HG03558 (cell line): ENCODE data around the gene ATXN1.

Experiments used
- ATAC-seq: cut with Tn5 transposase; IDR thresholded peaks from one replicate; pipeline ENCODE4 v1.9.1; 2021; ENCODE audit warnings: moderate number of reproducible peaks; ENCODE audit not compliant: unreplicated experiment; ENCODE audit errors: extremely low read depth

ATXN1 gene

DNA sequence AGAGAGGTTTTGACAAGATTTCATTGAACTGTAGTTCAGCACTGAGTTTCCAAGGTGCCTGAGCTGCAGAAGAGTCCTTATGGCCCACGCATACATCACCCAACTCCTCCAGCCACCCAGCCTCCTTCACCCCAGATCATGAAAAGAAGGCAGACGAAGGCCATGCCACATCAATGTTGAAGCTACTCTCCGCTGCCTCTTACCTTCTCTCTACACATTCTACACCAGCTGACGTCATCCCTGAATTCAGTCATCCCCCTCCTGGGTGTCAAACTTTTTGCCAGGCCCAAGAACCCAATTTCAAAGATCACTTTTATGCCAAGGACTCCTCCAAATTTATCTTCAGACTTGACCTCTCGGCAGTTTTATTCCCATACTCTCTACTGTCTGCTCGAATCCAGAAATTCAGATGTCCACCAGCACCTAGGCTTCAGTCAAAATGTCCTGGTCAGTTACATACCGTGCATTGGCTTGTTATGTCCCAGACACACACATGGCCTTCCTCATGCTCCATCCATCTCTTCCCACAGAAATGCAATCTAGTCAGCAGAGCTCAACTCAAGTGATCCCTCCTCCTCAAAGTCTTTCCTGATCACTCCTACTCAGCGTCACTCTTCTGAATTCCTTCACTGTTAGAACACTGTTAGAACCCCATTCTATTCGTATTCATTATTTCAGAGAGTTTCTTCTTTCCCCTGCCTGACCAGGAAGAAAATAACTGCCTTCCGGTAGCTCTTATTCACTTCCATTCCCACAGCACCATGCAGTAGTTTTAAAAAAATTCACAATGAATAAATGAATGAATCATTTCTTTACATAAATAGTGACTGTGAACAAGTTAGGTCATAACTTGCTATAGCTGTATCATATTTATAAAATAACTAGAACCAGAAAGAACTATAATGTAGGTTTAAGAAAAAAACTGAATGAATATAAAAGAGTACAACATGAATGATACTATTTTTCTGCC is 11.5 kb downstream of the ATXN1 start:
- no peak for ATAC-seq

GRCh38 chr6:16748025-16748319 is 13.3 kb downstream of the ATXN1 start:
- no peak for ATAC-seq

DNA sequence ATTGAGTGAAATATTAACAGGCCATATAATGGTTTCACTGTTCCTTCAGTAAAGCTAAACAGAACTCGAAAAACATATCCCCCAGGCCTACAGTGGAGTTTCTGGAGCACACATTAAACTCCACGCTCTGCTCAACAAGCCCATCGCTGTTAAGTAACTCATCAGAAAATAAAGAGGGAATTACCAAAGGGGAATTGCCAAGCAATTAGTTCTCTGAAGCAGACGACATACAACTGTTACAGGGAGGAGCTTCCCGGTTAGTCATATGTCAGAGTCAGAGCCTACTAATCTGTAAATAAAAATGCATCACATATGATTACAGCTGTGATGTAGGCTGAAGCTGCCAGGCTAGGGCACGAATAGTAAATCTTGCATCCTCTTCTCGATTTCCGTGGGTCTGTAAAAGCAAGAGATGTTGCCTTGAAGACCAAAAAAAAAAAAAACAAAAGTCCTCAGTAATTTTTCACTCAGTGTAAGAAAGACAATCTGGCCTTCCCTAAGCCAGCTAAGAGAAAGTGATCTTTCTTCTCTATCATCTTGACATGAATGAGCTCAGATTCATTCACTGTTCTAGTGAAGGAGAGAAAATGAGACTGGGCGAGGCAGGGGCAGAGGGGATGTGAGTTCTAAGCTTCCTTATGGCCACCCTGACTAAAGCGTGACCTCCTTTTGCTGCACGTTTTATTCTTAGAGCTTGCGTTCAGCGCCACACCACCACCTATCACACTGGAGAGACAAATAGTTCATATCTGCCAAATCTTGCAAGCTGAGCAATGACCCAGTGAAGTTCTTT is 13.8 kb downstream of the ATXN1 start:
- ATAC-seq: no peak

- ATAC-seq: no peak
Measured at GRCh38 chr6:16746812-16747211, 14.4 kb downstream of the ATXN1 start.

DNA sequence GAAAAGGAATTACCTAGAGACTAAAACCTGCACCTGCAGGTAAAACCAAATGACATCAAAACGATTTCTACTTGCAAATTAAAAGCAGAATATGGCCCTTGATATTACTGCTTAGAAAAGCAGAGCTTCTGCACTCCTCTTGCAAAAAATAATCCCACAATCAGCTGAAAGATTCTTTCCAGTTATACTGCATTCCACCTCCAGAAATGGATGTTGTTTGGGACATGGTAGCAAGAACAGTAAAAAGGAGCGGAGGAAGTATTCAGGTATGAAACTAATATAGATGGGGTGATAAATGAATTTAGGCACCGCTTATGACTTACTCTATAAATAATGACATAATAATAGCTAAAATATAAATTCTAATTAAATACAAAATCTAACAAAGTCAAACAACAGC is 14.9 kb downstream of the ATXN1 start:
- ATAC-seq: no peak

DNA sequence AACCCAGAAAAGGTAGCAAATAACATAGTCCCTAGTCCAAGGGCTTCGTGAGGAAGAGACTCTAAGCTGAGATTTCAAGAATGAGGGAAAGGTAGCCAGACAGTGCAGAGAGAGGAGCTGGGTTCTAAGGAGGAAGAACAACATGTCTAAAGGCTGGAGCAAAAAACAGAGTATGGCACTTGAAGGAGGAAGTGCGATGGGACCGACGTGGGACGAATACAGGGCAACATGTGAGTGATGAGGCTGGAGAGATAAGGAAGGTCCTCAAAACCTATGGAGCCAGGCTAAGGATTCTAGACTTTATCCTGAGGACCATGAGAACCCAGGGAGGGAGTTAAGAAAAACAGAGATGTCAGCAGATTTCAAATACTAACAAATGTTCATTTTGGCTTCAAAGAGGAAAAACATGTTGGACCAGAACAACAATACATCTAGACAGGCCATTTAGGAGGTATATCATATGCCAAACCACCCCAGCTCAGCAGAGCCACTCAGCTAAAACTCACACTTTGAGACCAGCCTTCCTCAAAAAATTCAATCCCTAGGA is 17.5 kb downstream of the ATXN1 start:
- no peak for ATAC-seq

- ATAC-seq: no peak
Measured at GRCh38 chr6:16742116-16742515, 19.1 kb downstream of the ATXN1 start.

DNA sequence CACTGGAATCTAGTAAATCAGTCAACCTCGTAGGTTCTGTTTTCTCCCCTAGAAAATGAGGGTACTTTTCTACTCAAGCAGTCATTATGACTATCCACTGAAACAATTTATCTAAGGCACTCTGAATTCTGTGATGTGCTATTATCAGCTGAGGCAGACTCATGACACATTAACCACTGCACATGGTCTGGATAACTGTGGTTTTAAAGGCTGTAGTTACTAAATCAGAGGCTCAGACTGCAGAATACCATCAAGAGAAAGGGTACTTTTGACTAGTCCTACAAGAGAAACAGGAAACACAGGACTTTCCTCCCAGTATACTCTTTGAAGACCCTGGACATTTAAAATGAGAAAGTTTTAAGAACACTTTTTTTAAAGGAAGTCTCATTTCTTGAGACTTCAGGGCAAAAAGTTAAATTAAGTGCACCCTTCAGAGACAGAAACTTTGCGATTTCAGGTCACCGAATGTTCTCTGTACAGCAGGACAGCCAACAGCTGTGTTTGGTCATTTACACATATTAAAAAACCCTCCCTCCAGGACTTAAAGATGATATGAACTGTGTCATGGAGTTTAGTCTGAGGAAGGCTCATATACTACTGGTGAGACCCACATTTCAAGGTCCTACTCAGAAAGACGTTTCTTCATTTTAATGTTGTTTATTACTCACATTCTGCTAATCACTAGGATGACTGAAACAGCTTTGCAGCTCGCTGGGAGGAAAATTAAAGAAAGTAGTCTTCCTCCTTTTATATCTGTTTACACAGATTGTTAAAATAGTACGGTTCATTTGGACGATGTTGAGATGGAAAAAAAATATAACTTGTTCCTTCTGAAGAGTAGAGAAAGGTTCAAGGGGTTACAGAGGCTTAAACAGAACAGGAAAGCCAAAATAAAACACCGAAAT is 19.9 kb downstream of the ATXN1 start:
- no peak for ATAC-seq

DNA sequence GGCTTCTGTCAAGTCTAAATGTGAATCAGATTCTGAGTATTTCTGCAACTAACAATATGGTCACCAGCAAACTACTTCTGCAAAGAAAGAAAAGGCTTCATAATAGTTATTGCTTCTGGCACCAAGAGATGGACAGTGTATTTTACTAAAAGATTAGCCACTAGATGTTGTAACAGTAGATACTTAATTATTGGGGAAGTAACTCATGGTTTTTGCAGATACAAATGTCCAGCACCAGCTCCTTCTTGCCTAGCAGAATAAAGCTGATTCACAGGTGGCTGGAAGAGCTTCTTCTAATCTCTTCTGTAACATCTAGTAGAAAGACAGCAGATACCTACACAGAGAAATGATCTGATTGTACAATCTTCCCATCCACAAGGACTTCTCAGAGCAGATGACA is 21.2 kb downstream of the ATXN1 start:
- no peak for ATAC-seq

DNA sequence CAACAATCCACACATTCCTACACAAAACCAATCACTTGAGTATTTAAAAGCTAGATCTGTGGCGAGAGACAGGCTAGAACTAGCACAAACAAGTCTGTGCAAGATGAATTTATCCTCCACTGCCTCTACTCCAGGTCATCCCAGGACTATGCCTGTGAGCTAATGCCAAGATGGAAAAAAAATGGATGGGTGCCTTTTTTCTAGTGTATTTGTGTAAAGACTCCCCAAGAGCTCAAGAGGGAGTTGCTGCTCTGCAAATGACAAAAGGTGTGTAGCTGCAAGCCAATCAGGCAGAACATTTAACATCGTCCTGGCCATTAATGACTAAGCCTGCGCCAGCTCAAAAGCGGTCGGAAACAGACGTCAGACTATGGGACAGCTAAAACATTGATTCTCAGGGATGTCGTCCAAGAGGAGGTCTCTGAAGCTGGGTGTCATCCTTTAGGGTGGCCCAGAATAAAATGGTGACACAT is 21.9 kb downstream of the ATXN1 start:
- no peak for ATAC-seq

DNA sequence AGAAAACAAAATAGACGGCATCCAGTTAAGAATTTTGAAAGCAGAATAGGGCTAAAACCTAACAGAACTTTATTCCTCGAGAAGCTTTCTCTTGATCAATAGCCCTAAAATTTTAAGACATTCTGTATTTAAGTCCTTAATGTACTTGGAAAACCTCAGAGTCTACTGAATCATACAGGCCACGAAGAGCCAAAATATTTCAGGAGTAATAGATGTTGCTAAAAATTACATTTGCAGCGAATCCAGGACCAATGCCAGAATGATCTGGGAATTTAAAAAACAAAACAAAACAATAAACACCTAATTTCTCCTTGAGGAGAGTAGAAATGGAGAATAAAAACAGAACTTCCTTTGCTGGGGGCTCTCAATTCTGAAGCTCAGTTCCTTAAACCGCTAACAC is 23.3 kb downstream of the ATXN1 start:
- no peak for ATAC-seq

DNA sequence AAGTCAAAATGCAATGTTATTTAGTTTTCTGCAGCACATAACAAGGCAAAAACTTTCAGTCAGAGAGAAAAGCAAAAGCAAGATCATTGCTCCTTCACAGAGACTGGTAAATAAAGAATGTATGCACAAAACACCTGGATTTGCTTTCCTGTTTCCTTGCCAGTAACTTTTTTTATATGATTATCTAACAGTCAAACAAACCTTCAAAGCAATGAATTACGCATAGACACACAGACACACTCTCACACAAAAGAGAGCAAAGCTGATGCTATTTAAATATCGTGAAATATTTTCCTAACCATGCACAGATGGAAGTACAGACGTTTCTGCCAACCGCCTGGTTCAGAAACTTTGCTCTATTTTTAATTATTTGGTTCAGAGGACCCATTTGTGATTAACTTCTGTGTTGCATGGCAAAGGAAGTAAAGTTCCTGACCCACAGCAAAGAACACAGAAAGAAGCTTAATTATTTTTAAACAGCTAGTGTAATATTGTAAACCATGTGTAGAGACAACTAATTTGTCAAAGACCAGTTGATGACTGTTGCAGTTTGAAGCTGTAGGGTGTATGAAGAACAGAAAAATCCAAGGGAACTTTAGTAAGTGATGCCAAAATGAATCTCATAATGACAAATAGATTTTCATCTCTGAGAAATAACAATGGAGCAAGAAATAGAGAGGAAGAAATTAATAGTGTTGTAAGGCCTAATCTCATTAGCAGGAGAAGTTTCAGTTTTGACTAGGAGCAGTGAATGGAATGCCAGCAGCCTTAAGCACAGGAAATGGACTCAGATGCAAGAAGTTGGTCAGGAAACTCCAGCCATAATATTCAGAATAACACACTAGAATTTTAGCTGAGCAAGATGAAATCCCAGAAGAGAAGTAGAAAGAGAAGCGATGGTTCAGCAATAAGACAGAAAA is 24.1 kb downstream of the ATXN1 start:
- ATAC-seq: no peak

GRCh38 chr6:16735014-16735413 is 26.2 kb downstream of the ATXN1 start:
- no peak for ATAC-seq

- no peak for ATAC-seq
Measured at GRCh38 chr6:16733085-16733484, 28.2 kb downstream of the ATXN1 start.

- ATAC-seq: peak; percentile 94
Measured at GRCh38 chr6:16731478-16732051, 29.7 kb downstream of the ATXN1 start.

DNA sequence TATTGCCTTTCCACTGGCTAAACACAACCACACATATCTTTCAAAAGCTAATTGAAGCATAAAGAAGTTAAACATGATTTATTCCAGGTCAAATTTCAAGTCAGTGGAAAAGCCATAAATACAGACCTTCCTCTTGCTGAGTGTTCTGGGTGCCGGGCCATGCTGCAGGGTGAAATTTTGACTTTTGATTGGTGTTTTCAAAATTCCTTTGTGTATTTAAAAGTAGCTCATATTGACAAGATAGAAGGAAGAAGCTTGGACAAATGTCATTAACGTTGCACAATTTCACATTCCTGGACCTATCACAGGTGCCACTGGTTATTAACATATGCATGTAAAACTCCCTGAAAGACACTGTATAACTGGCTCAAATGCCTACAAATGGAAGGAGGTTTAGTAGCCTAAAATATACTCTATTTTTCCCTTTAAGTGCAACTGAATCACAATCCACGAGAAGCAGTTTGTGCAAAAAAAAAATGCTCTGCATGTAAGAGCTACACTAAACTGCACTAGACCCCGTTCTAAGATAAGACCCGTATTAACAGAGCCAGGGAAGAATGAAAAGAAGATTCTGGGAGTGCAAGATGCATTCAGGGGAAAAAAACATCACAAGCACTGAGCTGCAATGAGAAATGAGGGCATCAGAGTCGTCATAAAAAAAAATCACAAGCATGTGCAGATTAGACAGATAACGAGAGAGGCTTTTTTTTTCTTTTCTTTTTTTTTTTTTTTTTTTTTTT is 30.4 kb downstream of the ATXN1 start:
- ATAC-seq: no peak

DNA sequence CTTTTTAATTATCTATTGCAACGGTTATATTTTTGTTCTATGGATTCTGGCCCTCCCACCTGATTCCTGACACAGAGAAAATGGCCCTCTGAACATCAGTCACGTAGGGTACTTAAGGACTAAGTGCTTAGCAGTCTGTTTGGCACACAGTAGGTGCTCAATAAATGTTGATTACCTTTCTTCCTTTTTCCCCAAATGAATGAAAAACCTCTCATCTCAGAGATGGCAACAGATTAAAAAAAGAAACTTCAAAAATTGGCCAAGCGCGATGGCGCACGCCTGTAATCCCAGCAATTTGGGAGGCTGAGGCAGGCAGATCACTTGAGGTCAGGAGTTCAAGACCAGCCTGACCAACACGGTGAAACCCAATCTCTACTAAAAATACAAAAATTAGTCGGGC is 31.5 kb downstream of the ATXN1 start:
- ATAC-seq: no peak

DNA sequence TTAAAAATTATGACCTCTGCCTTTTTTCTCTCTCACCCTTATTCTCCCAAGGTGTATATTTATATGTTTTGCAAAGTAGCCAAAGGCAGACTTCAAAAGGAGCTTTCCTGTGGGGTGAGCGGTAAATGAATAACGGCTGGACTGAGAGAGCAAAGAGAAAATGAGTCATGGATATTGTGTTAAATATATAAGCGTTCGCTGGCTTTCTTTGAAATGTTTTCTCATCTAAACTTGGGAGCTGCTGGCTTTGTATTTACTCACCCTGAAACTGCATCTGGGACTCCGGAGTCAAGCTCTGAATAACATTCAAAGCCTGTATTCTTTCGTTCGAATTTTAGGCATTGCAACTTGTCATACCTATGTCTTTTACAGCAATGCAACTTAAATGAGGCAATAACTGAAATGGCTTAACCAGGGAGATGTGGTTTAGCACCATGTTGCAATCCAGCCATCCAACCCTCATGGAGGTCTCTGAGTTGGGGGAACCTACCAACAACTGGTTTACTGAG is 32.0 kb downstream of the ATXN1 start:
- ATAC-seq: no peak
